GM19351 (cell line): ENCODE measurements around the gene ZFYVE28.
"Not testable (repeated sequence)": the region's sequence is repeated elsewhere in the genome, so short reads cannot be mapped to it uniquely, and the experiment has no call there.

Source experiments
- ATAC-seq: cut with Tn5 transposase; IDR thresholded peaks from one replicate; pipeline ENCODE4 v1.9.1; 2021; ENCODE audit warnings: mild to moderate bottlenecking, moderate library complexity; ENCODE audit not compliant: unreplicated experiment

Gene ZFYVE28

GRCh38 chr4:2231082-2231481, 187.4 kb downstream of the ZFYVE28 start:
- no peak for ATAC-seq

DNA sequence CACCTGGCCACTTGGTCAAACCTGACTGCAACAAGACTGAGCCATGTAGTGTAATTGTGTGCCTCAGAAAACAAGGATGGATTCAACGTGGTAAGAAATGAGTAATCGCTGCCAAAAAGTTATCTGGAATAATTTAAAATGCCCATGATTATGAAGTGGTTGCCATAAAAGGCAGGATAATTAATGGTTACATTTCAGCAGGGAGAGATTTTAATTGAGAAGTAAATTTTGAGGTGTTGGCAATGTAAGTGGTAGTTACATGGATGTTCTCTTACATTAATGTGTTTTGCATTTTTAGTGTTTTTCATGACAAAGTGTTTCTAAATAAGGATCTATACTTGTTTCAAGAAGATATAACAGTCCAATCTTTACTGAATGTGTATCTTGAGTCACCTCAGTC, 192.2 kb downstream of the ZFYVE28 start:
- no peak for ATAC-seq

GRCh38 chr4:2222838-2223237, 195.6 kb downstream of the ZFYVE28 start:
- ATAC-seq: no peak

DNA sequence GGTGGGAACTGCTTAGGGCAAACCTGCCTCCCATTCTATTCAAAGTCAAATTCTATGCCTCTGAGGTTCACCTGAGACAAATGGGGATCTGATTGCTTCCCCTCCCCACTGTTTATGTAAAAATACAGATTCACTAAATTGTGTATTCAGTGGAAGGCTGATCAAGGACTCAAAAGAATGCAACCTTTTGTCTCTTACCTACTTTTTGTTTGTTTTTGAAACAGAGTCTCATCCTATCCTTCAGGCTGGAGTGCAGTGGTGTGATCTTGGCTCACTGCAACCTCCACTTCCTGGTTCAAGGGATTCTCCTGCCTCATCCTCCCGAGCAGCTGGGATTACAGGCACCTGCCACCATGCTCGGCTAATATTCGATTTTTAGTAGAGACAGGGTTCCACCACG, 197.1 kb downstream of the ZFYVE28 start:
- ATAC-seq: not testable (repeated sequence)

GRCh38 chr4:2220016-2220630, 198.3 kb downstream of the ZFYVE28 start:
- peak; percentile 68 for ATAC-seq
